KMS-11 (cell line): Measurements from ENCODE around the gene S1PR5.

Source experiments
- H2AFZ ChIP-seq: fragments of 200-600 bp; sonication (generic); 2 replicates; pipeline ENCODE4 v1.6.1; 2016; ENCODE audit warnings: antibody characterized with exemption, mixed run types, low read depth
- H3K27ac ChIP-seq: fragments of 200-600 bp; sonication (generic); 2 replicates; pipeline ENCODE4 v1.6.1; 2016; ENCODE audit warnings: mild to moderate bottlenecking, mixed run types
- H3K27me3 ChIP-seq: fragments of 200-600 bp; sonication (generic); 2 replicates; pipeline ENCODE4 v1.6.1; 2017; ENCODE audit warnings: mild to moderate bottlenecking, low read depth, mixed run types, moderate library complexity; ENCODE audit not compliant: insufficient read depth
- H3K36me3 ChIP-seq: fragments of 200-600 bp; sonication (generic); 2 replicates; pipeline ENCODE4 v1.6.1; 2017; ENCODE audit warnings: mild to moderate bottlenecking, mixed run types; ENCODE audit not compliant: insufficient read depth
- H3K4me1 ChIP-seq: fragments of 200-600 bp; sonication (generic); 2 replicates; pipeline ENCODE4 v1.6.1; 2016; ENCODE audit warnings: mild to moderate bottlenecking, low read depth, mixed run types; ENCODE audit not compliant: poor library complexity, severe bottlenecking
- H3K4me2 ChIP-seq: fragments of 200-600 bp; sonication (generic); 2 replicates; pipeline ENCODE4 v1.7.0; 2016; ENCODE audit warnings: mild to moderate bottlenecking, mixed run types
- H3K4me3 ChIP-seq: fragments of 200-600 bp; sonication (generic); IDR thresholded peaks from 2 replicates; pipeline ENCODE4 v1.6.1; 2017; ENCODE audit warnings: low read depth, low read length, mixed read lengths; ENCODE audit not compliant: insufficient read depth
- H3K79me2 ChIP-seq: fragments of 200-600 bp; sonication (generic); 2 replicates; pipeline ENCODE4 v1.6.1; 2016; ENCODE audit warnings: low read depth, mixed run types; ENCODE audit not compliant: insufficient read depth
- H3K9ac ChIP-seq: fragments of 200-600 bp; sonication (generic); 2 replicates; pipeline ENCODE4 v1.6.1; 2016; ENCODE audit warnings: mild to moderate bottlenecking, mixed run types
- H4K20me1 ChIP-seq: fragments of 200-600 bp; sonication (generic); 2 replicates; pipeline ENCODE4 v1.6.1; 2016; ENCODE audit warnings: mild to moderate bottlenecking, mixed run types; ENCODE audit not compliant: insufficient read depth
- CTCF ChIP-seq: fragments of 200-600 bp; sonication (generic); conservative IDR thresholded peaks from 2 replicates; pipeline ENCODE4 v1.6.1; 2017; ENCODE audit warnings: low read depth, mild to moderate bottlenecking, antibody characterized with exemption, low read length, moderate library complexity, mixed read lengths

S1PR5 gene

GRCh38 chr19:10565028-10565566, 47.9 kb upstream of the S1PR5 start:
- peak overlapping the region; percentile 85 for H3K4me2 ChIP-seq
- peak overlapping the region; percentile 90 for H3K9ac ChIP-seq
- H3K79me2 ChIP-seq = peaks cover 17% of the 10 kb centered on the region
- peak; percentile 56 for TF ChIP-seq CTCF
- H3K27me3 ChIP-seq = 0 out of 2 replicates have a peak, but pooled peaks cover 4% of the 10 kb centered on the region
- no peaks in the 10 kb centered on the region for H4K20me1 ChIP-seq
- no peaks in the 10 kb centered on the region for H3K36me3 ChIP-seq
- no peak overlapping the region for H3K4me3 ChIP-seq
- peak overlapping the region; percentile 69 for H3K27ac ChIP-seq
- peak overlapping the region; percentile 45 for H2AFZ ChIP-seq
- peaks cover 38% of the 10 kb centered on the region for H3K4me1 ChIP-seq

- Histone ChIP-seq H3K4me1 (peaks cover 24% of the 10 kb centered on the region), H3K36me3 (no peaks in the 10 kb centered on the region), H3K9ac (no peak overlapping the region), H3K27ac (no peak overlapping the region), H2AFZ (no peak overlapping the region), H3K4me2 (no peak overlapping the region), H3K4me3 (no peak overlapping the region), H3K79me2 (peaks cover 17% of the 10 kb centered on the region), H4K20me1 (no peaks in the 10 kb centered on the region), H3K27me3 (0 out of 2 replicates have a peak, but pooled peaks cover 1% of the 10 kb centered on the region)
- no peak for TF ChIP-seq CTCF
Measured at GRCh38 chr19:10562609-10563008, 45.4 kb upstream of the S1PR5 start.

- Histone ChIP-seq H3K4me3 (no peak overlapping the region), H2AFZ (no peak overlapping the region), H3K36me3 (no peaks in the 10 kb centered on the region), H3K79me2 (peaks cover 16% of the 10 kb centered on the region), H4K20me1 (no peaks in the 10 kb centered on the region), H3K4me1 (peaks cover 9% of the 10 kb centered on the region), H3K4me2 (no peak overlapping the region), H3K27ac (no peak overlapping the region), H3K27me3 (no peaks in the 10 kb centered on the region), H3K9ac (no peak overlapping the region)
- TF ChIP-seq CTCF = no peak
Measured at GRCh38 chr19:10560154-10560553, 42.9 kb upstream of the S1PR5 start.

GRCh38 chr19:10557603-10558197, 40.5 kb upstream of the S1PR5 start:
- no peaks in the 10 kb centered on the region for H4K20me1 ChIP-seq
- no peak for TF ChIP-seq CTCF
- H3K4me1 ChIP-seq = peaks cover 6% of the 10 kb centered on the region
- no peak overlapping the region for H3K4me2 ChIP-seq
- peaks cover 5% of the 10 kb centered on the region; the same call in 1 of the 2 replicates for H3K36me3 ChIP-seq
- no peak overlapping the region for H3K27ac ChIP-seq
- H3K9ac ChIP-seq = no peak overlapping the region
- H3K27me3 ChIP-seq = no peaks in the 10 kb centered on the region
- no peaks in the 10 kb centered on the region for H3K79me2 ChIP-seq
- H2AFZ ChIP-seq = no peak overlapping the region
- no peak overlapping the region for H3K4me3 ChIP-seq
